GM10847 (cell line): Measurements from ENCODE around the gene MRPL10.
A peak's percentile ranks its signal among the peaks of the same experiment; 100 is the strongest.

Source experiments
- POLR2A ChIP-seq: IDR thresholded peaks from 2 replicates; pipeline ENCODE4 v1.6.1; 2011; ENCODE audit not compliant: insufficient read length; ENCODE audit errors: extremely low read depth

Gene MRPL10

GRCh38 chr17:47831003-47831933, at the start of gene MRPL10, which contains the start of gene LRRC46:
Gene MRPL10, minus strand, starts transcription at chr17:47831541. Its CDS starts 30 bp downstream, at chr17:47831511.
Gene LRRC46, plus strand, starts transcription at chr17:47831670. Its CDS starts 320 bp downstream, at chr17:47831990.
- TF ChIP-seq POLR2A, result peak; percentile 96

DNA sequence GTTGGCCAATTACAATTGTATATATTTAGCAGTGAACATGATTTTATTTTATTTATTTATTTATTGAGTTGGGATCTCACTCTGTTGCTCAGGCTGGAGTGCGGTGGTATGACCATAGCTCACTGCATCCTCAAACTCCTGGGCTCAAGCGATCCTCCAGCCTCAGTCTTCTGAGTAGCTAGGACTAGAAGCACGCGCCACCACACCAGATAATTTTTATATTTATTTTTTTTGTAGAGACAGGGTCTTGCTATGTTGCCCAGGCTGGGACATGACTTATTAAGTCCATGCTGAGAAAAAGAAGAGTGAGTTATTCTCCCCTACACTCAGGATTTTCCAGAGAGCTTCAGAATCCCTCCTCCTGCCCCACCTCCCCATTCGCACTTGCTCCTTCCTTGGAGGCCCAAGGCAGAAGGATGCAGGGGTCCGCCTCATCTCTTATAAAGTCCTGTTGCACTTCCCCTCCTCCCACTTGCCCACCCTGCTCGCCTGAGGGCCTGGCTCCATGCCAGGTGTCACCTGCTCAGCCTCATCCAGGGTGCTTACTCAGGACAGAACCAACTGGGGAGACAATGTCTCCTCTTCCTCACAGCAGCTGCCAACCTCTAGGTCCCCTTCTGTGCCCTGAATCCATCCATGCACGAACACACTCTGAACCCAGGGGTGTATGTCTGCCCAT, 48.6 kb upstream of the MRPL10 start:
- no peak for TF ChIP-seq POLR2A

DNA sequence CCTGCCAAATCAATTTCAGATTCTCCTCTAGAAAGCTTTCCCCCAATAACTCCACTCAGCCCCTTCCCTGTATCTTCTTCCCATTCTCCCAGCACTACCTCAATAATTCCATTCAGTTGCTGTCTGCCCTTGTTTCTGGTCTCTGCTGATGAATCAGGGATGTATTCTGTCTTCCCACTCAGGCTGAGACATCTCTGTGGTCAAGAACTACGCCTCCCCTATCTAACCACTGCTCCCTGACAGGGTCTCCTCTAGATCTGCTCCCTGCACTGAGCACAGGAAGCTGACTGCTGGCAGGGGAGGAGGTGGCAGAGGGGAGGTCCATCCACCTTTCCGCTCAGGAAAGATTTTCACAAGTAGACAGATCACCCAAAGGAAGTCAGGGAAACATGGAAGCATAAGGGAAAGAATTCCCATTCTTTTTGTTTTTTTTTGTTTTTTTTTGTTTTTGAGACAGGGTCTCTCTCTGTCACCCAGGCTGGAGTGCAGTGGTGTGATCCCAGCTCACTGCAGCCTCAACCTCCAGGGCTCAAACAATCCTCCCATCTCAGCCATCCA, 47.8 kb upstream of the MRPL10 start:
- TF ChIP-seq POLR2A, result no peak

- no peak for TF ChIP-seq POLR2A
These were observed 47.1 kb upstream of the MRPL10 start for GRCh38 chr17:47878203-47879027.

- no peak for TF ChIP-seq POLR2A
These were observed 46.2 kb upstream of the MRPL10 start for GRCh38 chr17:47877368-47878034.

DNA sequence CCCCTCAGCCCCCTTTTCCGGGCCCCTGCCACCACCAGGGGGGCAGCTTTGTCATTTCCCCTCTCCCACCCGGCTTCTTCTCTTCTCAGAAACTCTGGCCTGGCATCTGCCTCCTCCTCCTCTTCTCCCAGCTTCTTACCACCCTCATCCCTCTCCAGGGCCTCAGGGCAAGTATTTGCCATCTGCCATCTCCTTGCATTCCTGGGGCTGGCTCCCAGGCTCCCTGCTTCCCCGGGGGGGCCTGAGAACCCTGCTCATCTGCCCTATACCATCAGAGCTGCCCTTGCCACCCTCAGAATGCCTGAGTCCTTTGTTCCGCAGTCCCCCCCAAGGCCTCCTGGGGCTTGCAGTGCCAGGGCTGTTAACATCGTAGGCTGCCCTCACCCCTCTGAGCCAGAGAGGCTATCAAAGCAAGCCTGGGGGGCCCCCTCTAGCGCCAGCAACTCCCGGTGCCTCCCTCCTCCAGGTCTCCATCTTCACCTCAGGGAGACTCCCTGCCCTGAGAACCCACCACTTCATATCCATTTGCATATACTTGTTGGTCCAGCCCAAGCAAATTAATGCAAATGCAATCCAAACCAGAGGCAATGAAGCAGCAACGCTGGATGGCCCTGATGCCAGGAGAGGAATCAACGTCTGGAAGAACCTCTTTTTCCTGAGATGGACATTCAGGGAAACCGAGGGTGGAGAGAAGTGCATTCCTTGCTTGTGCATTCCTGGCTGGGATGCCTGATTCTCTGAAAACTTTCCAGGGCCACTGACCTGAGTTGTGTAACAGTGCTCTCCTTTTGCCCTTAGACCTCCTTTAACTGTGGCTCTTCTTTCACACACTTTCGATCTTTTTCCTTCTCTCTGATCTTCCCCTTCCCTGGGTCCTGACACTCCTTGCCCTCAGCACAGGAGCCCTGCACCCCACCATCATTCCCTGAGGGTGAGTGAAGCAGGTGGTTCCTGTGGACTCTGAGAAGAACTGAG, 44.0 kb upstream of the MRPL10 start:
- TF ChIP-seq POLR2A, result no peak

- no peak for TF ChIP-seq POLR2A
These were observed 42.1 kb upstream of the MRPL10 start for GRCh38 chr17:47873200-47874090.

DNA sequence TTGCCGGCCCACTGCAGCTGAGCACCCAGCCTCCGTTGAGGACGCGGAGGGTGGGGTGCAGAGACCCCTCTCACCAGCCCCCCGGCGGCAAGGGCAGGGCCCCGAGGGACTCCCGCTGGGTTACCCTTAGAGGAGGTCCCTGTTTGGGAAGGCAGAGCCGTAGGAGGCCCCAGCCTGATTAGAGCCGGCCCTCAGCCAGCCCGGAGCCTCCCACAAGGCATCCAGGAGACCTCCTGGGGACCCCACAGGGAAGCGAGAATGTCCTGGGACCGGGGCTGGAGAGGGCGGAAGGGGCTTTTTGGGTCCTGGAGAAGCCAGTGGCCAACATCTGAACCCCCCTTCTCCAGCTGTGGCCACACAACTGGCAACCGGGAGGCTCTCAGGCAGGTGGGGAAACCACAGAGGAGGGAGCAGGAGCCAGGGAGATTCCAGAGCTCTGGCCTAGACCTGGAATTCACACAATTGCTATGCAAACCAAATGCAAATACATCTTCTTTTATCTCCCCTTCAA, 41.4 kb upstream of the MRPL10 start:
- no peak for TF ChIP-seq POLR2A

GRCh38 chr17:47872019-47872650, 40.8 kb upstream of the MRPL10 start:
- TF ChIP-seq POLR2A, result no peak

- TF ChIP-seq POLR2A, result no peak
These were observed 39.7 kb upstream of the MRPL10 start for GRCh38 chr17:47871048-47871447.

DNA sequence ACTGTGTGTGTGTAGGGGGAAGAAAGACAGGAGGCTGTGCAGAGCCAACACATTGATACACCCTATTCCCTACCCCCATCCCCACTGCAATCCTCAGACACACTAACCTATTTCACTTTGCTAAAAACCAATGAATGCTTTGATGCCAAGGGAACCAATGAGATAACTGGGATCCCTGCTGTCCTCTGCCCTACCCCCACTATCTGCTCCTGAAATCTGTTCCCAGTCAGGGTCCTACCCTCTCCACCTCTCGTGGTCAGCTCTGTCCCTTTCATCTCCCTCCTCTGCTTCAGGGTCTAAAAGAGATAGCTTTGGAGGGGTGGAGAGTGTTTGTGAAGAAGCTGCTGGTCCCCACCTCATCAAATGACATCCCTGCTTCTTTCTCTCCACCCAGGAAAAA, 38.7 kb upstream of the MRPL10 start:
- TF ChIP-seq POLR2A, result no peak

DNA sequence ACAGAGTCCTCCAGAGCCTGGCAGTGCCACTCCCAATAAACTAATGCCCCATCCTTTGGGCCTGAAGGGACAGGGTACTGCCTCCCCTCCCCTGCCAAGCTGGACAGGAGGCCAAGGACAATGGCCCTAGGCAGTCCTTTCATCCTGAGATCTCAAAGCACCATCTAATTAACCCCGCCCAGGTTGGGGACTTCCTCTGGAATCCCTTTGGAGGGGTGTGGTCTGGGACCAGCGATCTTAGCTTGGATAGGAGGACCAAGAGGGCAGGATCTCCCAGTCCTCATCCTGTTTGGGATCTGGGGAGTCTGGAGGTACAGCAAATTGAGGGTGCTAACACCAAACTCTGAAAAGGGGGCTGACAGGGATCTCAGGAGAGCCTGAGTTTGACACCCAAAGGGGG, 37.8 kb upstream of the MRPL10 start:
- no peak for TF ChIP-seq POLR2A
